K562 (cell line): Measurements from ENCODE around the gene ARHGAP26. TPM values are rescaled to one million over a fixed set of nuclear protein-coding genes. Genes with fewer than 3 reads are reported as not detected.

ENCODE experiments used
- ATAC-seq: fragments of 200-7000 bp; cut with Tn5 transposase; 3 replicates; pipeline ENCODE4 v1.9.1; 2020; ENCODE audit warnings: moderate library complexity
- BruUV-seq: library from RNA; stranded (reverse); fragments of 400-500 nt; replicated peaks from 2 replicates; lab custom pipeline; 2021; lab: Mats Ljungman, UMichigan
- CTCF ChIA-PET: fragments of 300-600 bp; formaldehyde crosslinking; extraction: SDS; loops from one replicate; lab custom pipeline; 2021; ENCODE audit warnings: low intra/inter-chr PET ratio; lab: Yijun Ruan, JAX
- POLR2A ChIA-PET: fragments of 300-600, 350-650 bp; sonication (Branson Sonifier 250); formaldehyde crosslinking; extraction: SDS; loops from one replicate; lab custom pipeline; 2021; ENCODE audit warnings: antibody characterized with exemption, inconsistent platforms; lab: Yijun Ruan, JAX
- DNase-seq, 4 experiments: peaks; one replicate each; pipeline versions ENCODE4 v3.0.0 to v3.0.0-alpha.2; 2011 to 2018; ENCODE audit warnings: low spot score in 3 of 4, mixed read lengths in 3 of 4; ENCODE audit errors: extremely low read depth in 1 of 4
- FAIRE-seq: peaks from 2 replicates; lab custom pipeline; 2011; peaks lifted over from hg19 to GRCh38; lab: Jason Lieb, UNC
- H2AFZ ChIP-seq: 2 replicates; pipeline ENCODE4 v1.6.0; 2011; ENCODE audit warnings: low read depth, low read length, control low read depth, inconsistent platforms
- H3K27ac ChIP-seq: fragments of 200-600 bp; 3 replicates; pipeline ENCODE4 v1.8.0; 2011; ENCODE audit warnings: low read depth, mild to moderate bottlenecking, control low read depth, inconsistent platforms, low read length, moderate library complexity, mixed read lengths; ENCODE audit errors: extremely low read depth
- H3K27me3 ChIP-seq, 2 experiments: fragments of 300-600 bp in 1 of 2; 2 replicates in 1 of 2; 3 replicates in 1 of 2; pipeline versions ENCODE4 v1.6.0 to v1.8.0; 2011; ENCODE audit warnings: inconsistent platforms in 2 of 2, low read length in 2 of 2, mild to moderate bottlenecking in 1 of 2, mixed read lengths in 1 of 2, moderate library complexity in 1 of 2; ENCODE audit not compliant: control insufficient read depth in 2 of 2, insufficient read depth in 2 of 2
- H3K36me3 ChIP-seq: fragments of 300-600 bp; 3 replicates; pipeline ENCODE4 v1.8.0; 2011; ENCODE audit warnings: mild to moderate bottlenecking, low read length, inconsistent platforms; ENCODE audit not compliant: control insufficient read depth, insufficient read depth
- H3K4me1 ChIP-seq, 2 experiments: fragments of 200-600 bp in 1 of 2; replicated peaks in 1 of 2; 2 replicates in 1 of 2; 3 replicates in 1 of 2; pipeline versions ENCODE4 v1.5.1 to v1.8.0; 2011; ENCODE audit warnings: inconsistent platforms in 2 of 2, low read length in 2 of 2, mild to moderate bottlenecking in 1 of 2, mixed read lengths in 1 of 2, moderate library complexity in 1 of 2; ENCODE audit not compliant: control insufficient read depth in 2 of 2, insufficient read depth in 2 of 2
- H3K4me2 ChIP-seq: 2 replicates; pipeline ENCODE4 v1.6.1; 2011; ENCODE audit warnings: low read length, control low read depth, inconsistent platforms, mixed read lengths; ENCODE audit not compliant: insufficient read depth
- H3K4me3 ChIP-seq: fragments of 200-600 bp; sonication (generic), shearing (Covaris generic); 2 replicates; pipeline ENCODE4 v1.5.1; 2016; ENCODE audit warnings: control low read depth, inconsistent platforms
- H3K79me2 ChIP-seq: fragments of 200-600 bp; 3 replicates; pipeline ENCODE4 v1.8.0; 2011; ENCODE audit warnings: low read length, inconsistent platforms; ENCODE audit not compliant: control insufficient read depth, insufficient read depth
- H3K9ac ChIP-seq, 2 experiments: 2 replicates each; pipeline versions ENCODE4 v1.6.0 to v1.6.1; 2011; ENCODE audit warnings: low read depth in 2 of 2, low read length in 2 of 2, control low read depth in 1 of 2, inconsistent platforms in 1 of 2, mild to moderate bottlenecking in 1 of 2, mixed read lengths in 1 of 2; ENCODE audit not compliant: insufficient read depth in 1 of 2
- H3K9me1 ChIP-seq: one replicate; pipeline ENCODE4 v1.6.0; 2011; ENCODE audit warnings: inconsistent platforms, mild to moderate bottlenecking, low read length, moderate library complexity; ENCODE audit not compliant: control insufficient read depth, insufficient read depth
- H3K9me3 ChIP-seq: replicated peaks from 2 replicates; pipeline ENCODE4 v1.5.1; 2011; ENCODE audit warnings: low read depth, low read length, inconsistent platforms; ENCODE audit not compliant: control insufficient read depth, insufficient read depth
- H4K20me1 ChIP-seq: replicated peaks from 2 replicates; pipeline ENCODE4 v1.6.1; 2011; ENCODE audit warnings: low read length, inconsistent platforms, mixed read lengths; ENCODE audit not compliant: control insufficient read depth, insufficient read depth
- HNRNPK ChIP-seq: fragments of 200-400 bp; formaldehyde crosslinking; IDR thresholded peaks from one replicate; pipeline ENCODE4 v1.6.1; 2018; ENCODE audit warnings: mild to moderate bottlenecking, low read depth, low read length; ENCODE audit not compliant: poor library complexity, severe bottlenecking
- NFE2L1 ChIP-seq: fragments of 450-650 bp; IDR thresholded peaks from 2 replicates; pipeline ENCODE4 v1.6.1; 2016; ENCODE audit warnings: missing genetic modification characterization, low read depth, mild to moderate bottlenecking, missing compliant biosample characterization, moderate library complexity, borderline replicate concordance
- SMC3 ChIP-seq: conservative IDR thresholded peaks from 2 replicates; pipeline ENCODE4 v1.6.1; 2011; ENCODE audit warnings: low read depth, low read length, improper control_type of control experiment; ENCODE audit not compliant: insufficient read depth
- ZBTB40 ChIP-seq, 2 experiments: fragments of 450-650 bp in 1 of 2; sonication (generic) in 1 of 2; formaldehyde crosslinking in 1 of 2; IDR thresholded peaks; 2 replicates each; pipeline versions ENCODE4 v1.7.1 to v1.9.0; 2016 to 2022; ENCODE audit warnings: inconsistent platforms in 1 of 2, mild to moderate bottlenecking in 1 of 2, missing genetic modification reagents in 1 of 2
- ZNF41 ChIP-seq: fragments of 250-450 bp; sonication (Bioruptor Pico); conservative IDR thresholded peaks from 2 replicates; pipeline ENCODE4 v1.4.0; 2020; ENCODE audit warnings: mild to moderate bottlenecking
- ZNF57 ChIP-seq: fragments of 450-650 bp; formaldehyde crosslinking; IDR thresholded peaks from 2 replicates; pipeline ENCODE4 v1.4.0; 2020; ENCODE audit warnings: mild to moderate bottlenecking, moderate library complexity
- ZNF785 ChIP-seq: fragments of 250-450 bp; sonication (Bioruptor Pico); IDR thresholded peaks from 2 replicates; pipeline ENCODE4 v1.4.0; 2020; ENCODE audit warnings: mild to moderate bottlenecking
- WGBS: fragments of 100-300 bp; shearing (Covaris generic); methylation state at CpG from one replicate; pipeline ENCODE4 v1.1.6; 2016; ENCODE audit warnings: low coverage, mixed read lengths; ENCODE audit not compliant: insufficient coverage; ENCODE audit errors: missing lambda C conversion rate; 5-methylcytosine and 5-hydroxymethylcytosine counted together
- in situ Hi-C: fragments of 300-500 bp; cut with MboI; formaldehyde crosslinking; loops from 4 replicates; pipeline ENCODE4 v1.15.0; 2018; ENCODE audit warnings: inconsistent platforms, mixed read lengths
- intact Hi-C: fragments of 100-400 bp; cut with micrococcal nuclease; formaldehyde crosslinking; loops from 2 replicates; pipeline ENCODE4 v1.14.2; 2022
- polyA plus RNA-seq, 8 experiments: library from polyadenylated mRNA; depleted of rRNA in 4 of 8; stranded (reverse) in 5 of 8; unstranded in 3 of 8; fragments of >200 nt; fragmentation: Nextera tagmentation in 2 of 8; fragmentation: Illumina TruSeq in 1 of 8; extraction: Ambion mirVana in 2 of 8; extraction: Trizol in 1 of 8; gene quantifications; 2 replicates each; pipeline versions ENCODE4 v1.2.1 to v1.2.3, GENCODE V29; 2011 to 2014; ENCODE audit warnings: inconsistent platforms in 1 of 8, missing spikeins in 1 of 8
- total RNA-seq, 7 experiments: library from RNA; depleted of rRNA in 6 of 7; stranded (reverse); fragments of >200 nt in 6 of 7; fragmentation: Illumina TruSeq in 2 of 7; extraction: Trizol in 2 of 7; gene quantifications; 2 replicates each; pipeline versions ENCODE4 v1.2.1 to v1.2.3, GENCODE V29; 2011 to 2021; ENCODE audit warnings: low replicate concordance in 1 of 7

Gene ARHGAP26
- total and polyA plus RNA-seq, 9 of the 15 experiments (the other 6 are each of a cell fraction or from before 2014, with no cell fraction given), result 0.13 to 1.1 (median 0.55) TPM

- Histone ChIP-seq H3K9ac (no peak overlapping the region), H3K4me3 (no peak overlapping the region), H3K36me3 (no peaks in the 10 kb centered on the region), H4K20me1 (no peaks in the 10 kb centered on the region), H3K4me1 (no peaks in the 10 kb centered on the region), H3K9me1 (no peaks in the 10 kb centered on the region), H3K79me2 (no peaks in the 10 kb centered on the region), H3K27me3 (peaks cover under 1 to 6% of the 10 kb centered on the region in 2 experiments; a peak in 2 of 5 replicates), H2AFZ (no peak overlapping the region), H3K4me2 (no peak overlapping the region), H3K9me3 (no peaks in the 10 kb centered on the region), H3K27ac (no peak overlapping the region)
- ChIA-PET POLR2A (interaction anchor here (0.6 kb wide), 1 partner anchor 24 kb away, joined by 4 read pairs; no protein-coding TSS in a partner anchor), CTCF (no interaction called here)
- no peak for DNase-seq
- intact Hi-C loops, result no loop called here
- BruUV-seq, result no TSS peak
- in situ Hi-C loops, result no loop called here
- ATAC-seq, result no peak
- WGBS, result 0% methylated on average over 3 of the region's 3 CpGs
- no peak for FAIRE-seq
- TF ChIP-seq HNRNPK, result no peak
- no peak for TF ChIP-seq SMC3
- TF ChIP-seq NFE2L1 (tag), result no peak
- no peak for TF ChIP-seq ZNF41 (CRISPR knock-in tag)
- no peak for TF ChIP-seq ZBTB40 (IDR thresholded peaks at IDR 0.05)
- no peak for TF ChIP-seq ZBTB40 (CRISPR knock-in tag; IDR thresholded peaks at IDR 0.05)
- TF ChIP-seq ZNF57 (CRISPR knock-in tag), result no peak
- TF ChIP-seq ZNF785 (CRISPR knock-in tag), result no peak
These were observed 199.7 kb downstream of the ARHGAP26 start for GRCh38 chr5:142969624-142970439.
